Endodermal cell (in vitro differentiated cells): ENCODE measurements around the gene KCTD12. TPM values are rescaled to one million over a fixed set of nuclear protein-coding genes. Genes with fewer than 3 reads are reported as not detected.

Experiments
- DNase-seq: peaks from one replicate; pipeline ENCODE4 v3.0.0-alpha.2; 2017
- H3K27ac ChIP-seq: 2 replicates; pipeline ENCODE4 v1.5.1; 2013; ENCODE audit warnings: mild to moderate bottlenecking, low read depth, low read length, moderate library complexity
- H3K27me3 ChIP-seq: 2 replicates; pipeline ENCODE4 v1.6.1; 2013; ENCODE audit warnings: mild to moderate bottlenecking, low read length, moderate library complexity; ENCODE audit not compliant: insufficient read depth, control insufficient read depth, poor library complexity, severe bottlenecking
- H3K36me3 ChIP-seq: 2 replicates; pipeline ENCODE4 v1.7.0; 2013; ENCODE audit warnings: mild to moderate bottlenecking, low read length, moderate library complexity; ENCODE audit not compliant: control insufficient read depth, insufficient read depth
- H3K4me1 ChIP-seq: one replicate; pipeline ENCODE4 v1.7.0; 2013; ENCODE audit warnings: low read length; ENCODE audit not compliant: control insufficient read depth, insufficient read depth
- H3K4me3 ChIP-seq: 2 replicates; pipeline ENCODE4 v1.5.1; 2013; ENCODE audit warnings: mild to moderate bottlenecking, low read length, moderate library complexity
- H3K9ac ChIP-seq: 2 replicates; pipeline ENCODE4 v1.6.1; 2013; ENCODE audit warnings: mild to moderate bottlenecking, low read length, moderate library complexity; ENCODE audit not compliant: poor library complexity, severe bottlenecking; ENCODE audit errors: extremely low read depth
- H3K9me3 ChIP-seq: 2 replicates; pipeline ENCODE4 v1.6.1; 2013; ENCODE audit warnings: mild to moderate bottlenecking, low read length, moderate library complexity; ENCODE audit not compliant: control insufficient read depth
- H3K27ac Mint-ChIP-seq: 2 replicates; pipeline ENCODE4 v1.8.0; 2020; ENCODE audit warnings: mixed read lengths
- H3K27me3 Mint-ChIP-seq: 2 replicates; pipeline ENCODE4 v1.8.0; 2021; ENCODE audit warnings: mild to moderate bottlenecking, mixed read lengths; ENCODE audit not compliant: insufficient read depth
- H3K36me3 Mint-ChIP-seq: 2 replicates; pipeline ENCODE4 v1.8.0; 2020; ENCODE audit warnings: low read depth, mixed read lengths
- H3K4me1 Mint-ChIP-seq: 2 replicates; pipeline ENCODE4 v1.8.0; 2020; ENCODE audit warnings: mixed read lengths
- H3K4me3 Mint-ChIP-seq: 2 replicates; pipeline ENCODE4 v1.8.0; 2020; ENCODE audit warnings: mild to moderate bottlenecking, moderate library complexity, mixed read lengths
- H3K9me3 Mint-ChIP-seq: 2 replicates; pipeline ENCODE4 v1.8.0; 2020; ENCODE audit warnings: mild to moderate bottlenecking, mixed read lengths
- CTCF ChIP-seq: fragments of 200-600 bp; sonication (generic); conservative IDR thresholded peaks from 2 replicates; pipeline ENCODE4 v1.5.0; 2021; ENCODE audit warnings: antibody characterized with exemption, mild to moderate bottlenecking
- WGBS, 2 experiments: methylation state at CpG; one replicate each; pipeline versions ENCODE4 v1.1.5 to v1.1.7; 2013; ENCODE audit warnings: missing lambda C conversion rate in 2 of 2, mixed read lengths in 1 of 2; ENCODE audit not compliant: insufficient coverage in 1 of 2, insufficient read length in 1 of 2; 5-methylcytosine and 5-hydroxymethylcytosine counted together
- total RNA-seq, 2 donors: library from RNA; stranded (reverse); fragmentation: NEBNext Ultra II Directional in 1 of 2; extraction: Animal tissue kit (Norgen Biotek cat#: 25700) in 1 of 2; gene quantifications; 2 replicates in 1 of 2; 3 replicates in 1 of 2; pipeline ENCODE4 v1.2.1, GENCODE V29; 2021

Gene KCTD12
- total RNA-seq, 2 donors from 2014 or later: 1.3 to 2.6 TPM

DNA sequence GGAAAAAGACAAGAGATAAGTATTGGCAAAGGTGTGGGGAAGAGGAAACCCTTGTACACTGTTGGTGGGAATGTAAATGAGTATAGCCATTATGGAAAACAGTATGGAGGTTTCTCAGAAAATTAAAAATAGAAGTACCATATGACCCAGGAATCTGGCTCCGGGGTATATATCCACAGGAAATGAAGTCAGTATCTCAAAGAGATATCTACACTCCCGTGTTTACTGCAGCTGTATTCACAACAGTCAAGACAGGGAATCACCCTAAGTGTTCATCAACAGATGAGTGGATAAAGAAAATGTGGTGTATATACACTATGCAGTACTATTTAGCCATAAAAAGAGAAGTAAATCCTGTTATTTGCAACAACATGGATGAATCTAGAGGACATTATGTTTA is 13.5 kb downstream of the KCTD12 start:
- H3K27me3 ChIP-seq: no peaks in the 10 kb centered on the region
- 86 to 100% methylated on average over 1 to 2 of the region's 2 CpGs for WGBS, 2 experiments
- DNase-seq: no peak
- no peak overlapping the region for H3K4me3 ChIP-seq
- H3K9ac ChIP-seq: no peak overlapping the region
- no peak for TF ChIP-seq CTCF
- no peaks in the 10 kb centered on the region for H3K4me1 Mint-ChIP-seq
- no peaks in the 10 kb centered on the region for H3K36me3 ChIP-seq
- no peak overlapping the region for H3K4me3 Mint-ChIP-seq
- no peaks in the 10 kb centered on the region for H3K9me3 ChIP-seq
- peaks cover 13% of the 10 kb centered on the region for H3K27me3 Mint-ChIP-seq
- no peaks in the 10 kb centered on the region for H3K4me1 ChIP-seq
- no peak overlapping the region for H3K27ac ChIP-seq
- H3K9me3 Mint-ChIP-seq: no peaks in the 10 kb centered on the region
- no peaks in the 10 kb centered on the region for H3K36me3 Mint-ChIP-seq
- no peak overlapping the region for H3K27ac Mint-ChIP-seq

GRCh38 chr13:76871432-76871831 is 14.8 kb downstream of the KCTD12 start:
- Mint-ChIP-seq H3K4me3 (no peak overlapping the region), H3K4me1 (no peaks in the 10 kb centered on the region), H3K27ac (no peak overlapping the region), H3K27me3 (peaks cover 13% of the 10 kb centered on the region), H3K9me3 (no peaks in the 10 kb centered on the region), H3K36me3 (no peaks in the 10 kb centered on the region)
- Histone ChIP-seq H3K4me3 (no peak overlapping the region), H3K9me3 (no peaks in the 10 kb centered on the region), H3K27me3 (no peaks in the 10 kb centered on the region), H3K27ac (no peak overlapping the region), H3K9ac (no peak overlapping the region), H3K4me1 (no peaks in the 10 kb centered on the region), H3K36me3 (no peaks in the 10 kb centered on the region)
- TF ChIP-seq CTCF: no peak
- WGBS, 2 experiments: 100% methylated on average over 2 of the region's 3 CpGs; no CpG with 5 or more reads in 1 of the 2 experiments
- no peak for DNase-seq

- no peaks in the 10 kb centered on the region for H3K9me3 Mint-ChIP-seq
- H3K36me3 Mint-ChIP-seq: no peaks in the 10 kb centered on the region
- H3K4me1 Mint-ChIP-seq: no peaks in the 10 kb centered on the region
- Histone ChIP-seq H3K4me3 (no peak overlapping the region), H3K36me3 (no peaks in the 10 kb centered on the region), H3K9ac (no peak overlapping the region), H3K9me3 (no peaks in the 10 kb centered on the region), H3K27me3 (no peaks in the 10 kb centered on the region), H3K4me1 (no peaks in the 10 kb centered on the region), H3K27ac (no peak overlapping the region)
- peaks cover 8% of the 10 kb centered on the region for H3K27me3 Mint-ChIP-seq
- no peak for DNase-seq
- H3K27ac Mint-ChIP-seq: no peak overlapping the region
- TF ChIP-seq CTCF: no peak
- H3K4me3 Mint-ChIP-seq: no peak overlapping the region
These were observed 17.8 kb downstream of the KCTD12 start for GRCh38 chr13:76868371-76868770.
